ENCODE measurements around the gene RNF11.

DNA sequence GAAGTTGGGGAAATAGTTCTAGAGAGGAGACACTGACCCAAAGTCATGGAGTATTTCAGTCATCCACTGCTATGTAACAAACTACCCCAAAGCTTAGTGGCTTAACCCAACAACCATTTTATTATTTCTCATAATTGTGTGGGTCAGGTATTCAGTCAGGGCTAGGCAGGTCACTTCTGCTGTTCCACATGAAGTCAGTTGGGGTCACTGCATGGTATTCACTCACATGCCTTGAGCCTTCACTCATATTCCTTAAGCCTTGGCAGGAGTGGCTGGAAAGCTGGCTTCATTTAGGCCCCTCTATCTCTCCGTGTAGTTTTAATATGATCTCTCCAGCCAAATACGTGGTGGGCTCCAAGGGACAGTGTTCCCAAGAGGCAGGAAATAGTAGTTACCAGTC, 17.5 kb upstream of the RNF11 start:
- TF ChIP-seq, protein P1, sequence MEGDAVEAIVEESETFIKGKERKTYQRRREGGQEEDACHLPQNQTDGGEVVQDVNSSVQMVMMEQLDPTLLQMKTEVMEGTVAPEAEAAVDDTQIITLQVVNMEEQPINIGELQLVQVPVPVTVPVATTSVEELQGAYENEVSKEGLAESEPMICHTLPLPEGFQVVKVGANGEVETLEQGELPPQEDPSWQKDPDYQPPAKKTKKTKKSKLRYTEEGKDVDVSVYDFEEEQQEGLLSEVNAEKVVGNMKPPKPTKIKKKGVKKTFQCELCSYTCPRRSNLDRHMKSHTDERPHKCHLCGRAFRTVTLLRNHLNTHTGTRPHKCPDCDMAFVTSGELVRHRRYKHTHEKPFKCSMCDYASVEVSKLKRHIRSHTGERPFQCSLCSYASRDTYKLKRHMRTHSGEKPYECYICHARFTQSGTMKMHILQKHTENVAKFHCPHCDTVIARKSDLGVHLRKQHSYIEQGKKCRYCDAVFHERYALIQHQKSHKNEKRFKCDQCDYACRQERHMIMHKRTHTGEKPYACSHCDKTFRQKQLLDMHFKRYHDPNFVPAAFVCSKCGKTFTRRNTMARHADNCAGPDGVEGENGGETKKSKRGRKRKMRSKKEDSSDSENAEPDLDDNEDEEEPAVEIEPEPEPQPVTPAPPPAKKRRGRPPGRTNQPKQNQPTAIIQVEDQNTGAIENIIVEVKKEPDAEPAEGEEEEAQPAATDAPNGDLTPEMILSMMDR (IDR thresholded peaks at IDR 0.05), result no peak
- no peak for TF ChIP-seq POLR2A (IDR thresholded peaks at IDR 0.05)
